GM18526 (cell line): Measurements from ENCODE around the gene NFASC.

Experiments used
- POLR2A ChIP-seq: IDR thresholded peaks from 3 replicates; pipeline ENCODE4 v1.6.1; 2011; ENCODE audit not compliant: insufficient read length; ENCODE audit errors: extremely low read depth

The NFASC gene

DNA sequence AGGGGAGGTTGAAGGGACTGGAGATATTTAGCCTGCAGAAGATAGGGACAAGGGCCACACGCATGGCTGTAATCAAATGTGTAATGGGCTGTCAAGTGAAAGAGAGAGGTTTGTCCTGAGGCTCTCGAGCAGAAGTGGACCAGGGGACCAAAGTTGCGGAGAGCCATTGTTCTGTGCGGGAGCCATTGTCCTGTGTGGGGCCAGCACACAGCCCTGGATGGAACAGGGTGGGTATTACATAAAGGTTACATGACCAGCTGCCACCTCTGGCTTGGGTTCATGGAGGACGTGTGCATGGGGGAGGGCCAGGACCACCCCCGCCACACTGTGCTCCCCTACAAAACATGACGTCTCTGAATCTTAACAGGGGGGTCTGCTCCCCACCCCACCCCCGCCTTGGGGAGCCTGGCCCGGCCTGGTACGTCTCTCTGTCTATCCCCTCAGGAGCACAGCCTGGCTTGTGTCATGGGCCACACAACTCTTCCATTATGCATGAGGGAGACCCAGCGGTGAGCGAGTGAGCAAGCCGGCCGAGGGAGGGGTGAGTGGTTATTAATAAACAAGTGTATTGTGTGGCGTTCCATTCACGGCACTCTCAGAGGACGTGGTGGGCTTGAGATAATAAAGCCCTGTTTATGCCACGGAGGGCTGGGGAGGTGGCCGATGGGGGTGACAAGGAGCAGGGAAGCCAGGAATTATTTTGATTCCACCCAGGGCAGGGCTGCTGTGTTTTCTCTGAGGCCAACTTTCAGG is at the start of gene NFASC:
NFASC (plus strand) TSS at position 703 of the 753 bp plus-strand sequence. CDS start 73,454 bp downstream, outside the sequence.
- TF ChIP-seq POLR2A = no peak

DNA sequence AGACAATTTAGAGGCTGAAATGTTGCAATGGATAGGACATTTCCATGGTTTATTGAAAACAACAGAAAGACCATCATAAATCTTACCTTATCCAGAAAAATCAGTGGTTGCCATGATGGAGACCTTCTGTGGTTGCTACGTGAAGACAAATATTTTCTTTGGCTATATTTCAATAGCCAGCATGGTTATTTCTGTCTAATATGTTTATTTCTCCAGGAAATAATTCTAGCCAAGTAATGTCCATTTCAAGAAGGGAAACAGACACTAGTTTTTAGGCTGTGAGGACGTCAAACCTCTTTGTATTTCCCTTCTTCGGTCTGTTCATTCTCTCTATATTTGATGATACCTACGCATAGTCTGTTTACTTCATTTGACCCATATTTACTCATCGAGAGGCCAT is 49.2 kb upstream of the NFASC start:
- no peak for TF ChIP-seq POLR2A

DNA sequence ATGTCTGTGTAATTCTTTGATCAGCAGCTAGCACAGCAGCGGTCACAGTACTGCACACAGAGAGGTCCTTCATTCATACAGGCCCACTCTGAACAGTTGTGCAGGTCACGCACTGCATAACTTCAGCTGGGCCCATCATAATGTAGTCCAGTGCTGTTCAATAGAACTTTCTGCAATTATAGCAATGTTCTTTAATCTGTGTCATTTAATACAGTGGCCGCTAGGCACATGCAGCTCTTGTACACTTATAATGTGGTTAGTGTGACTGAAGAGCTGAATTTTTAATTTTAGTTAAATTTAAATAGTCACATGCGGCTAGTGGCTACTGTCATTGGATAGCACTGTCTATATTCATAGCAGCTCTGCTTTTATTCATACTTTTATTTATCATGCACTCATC is 48.7 kb upstream of the NFASC start:
- TF ChIP-seq POLR2A = no peak

DNA sequence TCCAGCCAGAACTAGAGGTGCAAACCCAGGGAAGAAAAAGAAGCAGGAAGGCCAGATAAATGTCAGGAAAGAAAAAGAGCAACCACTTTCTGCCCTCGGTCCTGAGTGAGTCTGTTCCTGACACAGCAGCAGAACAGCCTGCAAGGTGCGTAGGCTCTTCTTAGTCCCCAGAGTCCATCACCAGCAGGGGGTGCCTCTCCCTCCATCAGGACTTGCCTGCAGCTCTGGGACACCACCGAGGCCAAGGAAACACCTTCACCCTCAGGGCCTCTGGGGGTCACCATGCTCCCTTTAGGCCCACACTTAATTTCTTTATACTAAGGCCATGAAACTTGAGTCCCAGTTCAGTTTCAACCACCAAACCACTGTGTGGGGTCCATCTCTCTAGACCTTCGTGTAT is 43.7 kb upstream of the NFASC start:
- TF ChIP-seq POLR2A = no peak

DNA sequence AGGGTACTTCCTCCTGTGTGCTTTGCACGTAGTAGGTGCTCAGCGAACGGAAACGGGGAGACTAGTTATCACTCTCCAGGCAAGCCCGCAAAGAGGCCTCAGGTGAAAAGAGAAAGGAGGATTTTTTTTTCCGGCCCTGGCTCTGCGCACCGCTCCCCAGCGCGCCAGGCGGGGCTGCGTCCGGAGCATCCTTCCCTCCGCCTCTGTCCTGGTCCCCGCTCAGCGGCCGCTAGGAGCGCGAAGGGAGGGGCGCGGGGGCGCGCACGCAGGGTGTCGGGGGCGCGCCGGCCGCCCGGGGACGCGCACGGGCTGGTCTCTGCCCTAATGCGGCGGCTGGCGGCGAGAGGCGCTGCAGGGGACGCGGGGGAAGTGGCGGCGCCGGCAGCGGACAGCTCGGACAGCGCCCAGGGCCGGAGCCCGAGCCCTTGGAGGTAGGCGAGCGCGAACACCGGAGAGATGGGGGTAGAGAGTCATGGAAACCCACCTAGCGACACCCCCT is 42.3 kb upstream of the NFASC start:
- no peak for TF ChIP-seq POLR2A

DNA sequence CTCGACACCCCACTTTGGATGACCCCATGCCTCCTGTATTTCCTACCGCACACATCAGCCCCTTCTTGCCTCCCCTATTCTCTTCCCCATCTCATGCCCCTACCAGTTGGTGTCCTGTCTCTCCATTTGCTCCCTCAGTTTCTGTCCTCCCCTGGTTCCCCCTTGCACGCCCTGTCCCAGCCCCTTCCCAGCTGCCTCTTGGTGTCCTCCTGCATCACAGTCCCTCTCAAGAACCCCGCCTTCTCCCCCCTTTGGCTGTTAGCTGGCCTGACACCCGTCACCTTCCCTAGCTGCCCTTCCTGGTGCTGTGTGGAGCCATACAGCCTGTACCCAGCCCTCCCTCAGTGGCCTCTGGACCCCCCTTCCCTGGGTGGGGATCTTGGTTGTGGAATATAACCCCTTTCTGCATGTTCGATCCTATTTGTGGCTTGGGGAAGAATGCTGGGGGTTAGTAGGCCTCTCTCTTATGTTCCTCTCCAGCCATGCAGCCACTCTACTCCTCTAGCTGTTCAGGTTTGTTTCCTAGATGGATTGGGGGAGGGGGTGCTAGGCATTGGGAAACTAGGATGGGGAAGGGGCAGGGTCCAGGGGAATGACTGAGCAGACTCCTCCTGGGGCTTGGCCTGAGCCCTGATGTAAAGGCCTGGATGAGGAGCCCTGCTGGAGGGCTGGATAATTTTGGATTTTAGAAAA is 41.4 kb upstream of the NFASC start:
- no peak for TF ChIP-seq POLR2A

DNA sequence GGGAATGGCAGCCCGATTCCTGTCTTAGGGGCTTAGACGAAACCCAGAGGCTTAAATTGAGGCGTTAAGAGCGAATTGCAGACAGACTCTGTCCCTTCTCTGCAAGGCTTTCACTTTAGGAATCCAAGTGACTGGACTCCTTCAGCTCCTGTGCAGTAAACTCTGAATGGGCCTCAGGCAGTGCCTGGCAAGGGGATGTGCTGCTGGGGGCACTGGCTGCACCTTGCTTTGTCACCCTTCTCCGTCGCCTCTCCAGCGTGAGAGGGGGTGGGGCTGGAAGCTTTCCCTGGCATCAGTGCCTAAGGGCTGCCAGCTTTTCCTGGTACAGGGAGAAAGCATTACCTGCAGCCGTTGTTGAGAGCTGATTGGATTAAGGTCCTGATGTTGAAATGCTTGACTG is 39.9 kb upstream of the NFASC start:
- TF ChIP-seq POLR2A = no peak

DNA sequence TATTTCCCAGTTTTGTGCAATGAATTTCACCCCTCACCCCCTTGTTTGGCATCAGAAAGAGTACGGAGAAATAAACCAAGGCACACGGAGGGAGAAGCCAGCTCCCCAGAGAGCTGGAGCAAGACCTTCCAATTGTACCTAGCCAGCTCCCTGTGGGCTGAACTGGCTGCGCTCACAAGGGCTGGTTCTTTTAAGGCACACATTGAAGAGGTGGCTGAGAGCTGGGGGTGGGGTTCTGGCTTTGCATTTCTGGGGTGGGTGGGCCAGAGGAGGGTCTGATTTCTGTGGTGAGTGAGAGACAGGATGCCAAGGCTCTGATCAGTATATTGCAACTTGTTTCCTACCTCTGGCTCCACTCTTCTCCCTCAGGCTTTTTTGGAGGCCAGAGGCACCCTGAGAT is 39.5 kb upstream of the NFASC start:
- no peak for TF ChIP-seq POLR2A

DNA sequence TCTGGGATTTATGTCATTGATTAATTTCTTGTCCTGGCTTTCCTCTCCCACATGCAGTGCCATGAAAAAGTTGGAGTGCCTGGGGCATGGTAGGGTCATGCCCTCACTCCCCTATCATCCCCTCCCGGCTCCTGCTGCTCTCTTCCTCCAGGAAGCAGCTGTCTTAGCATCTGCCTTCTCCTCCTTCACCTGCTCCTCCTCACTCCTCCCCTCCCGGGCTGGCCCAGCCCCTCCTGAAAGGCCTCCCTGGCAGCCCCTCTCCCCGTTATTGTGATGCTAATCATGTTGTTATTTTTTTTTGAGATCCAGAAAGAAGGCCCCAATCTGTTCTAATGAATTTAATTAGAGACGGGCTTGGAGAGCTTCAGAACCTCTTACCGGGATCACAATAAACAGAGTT is 36.3 kb upstream of the NFASC start:
- TF ChIP-seq POLR2A = no peak

DNA sequence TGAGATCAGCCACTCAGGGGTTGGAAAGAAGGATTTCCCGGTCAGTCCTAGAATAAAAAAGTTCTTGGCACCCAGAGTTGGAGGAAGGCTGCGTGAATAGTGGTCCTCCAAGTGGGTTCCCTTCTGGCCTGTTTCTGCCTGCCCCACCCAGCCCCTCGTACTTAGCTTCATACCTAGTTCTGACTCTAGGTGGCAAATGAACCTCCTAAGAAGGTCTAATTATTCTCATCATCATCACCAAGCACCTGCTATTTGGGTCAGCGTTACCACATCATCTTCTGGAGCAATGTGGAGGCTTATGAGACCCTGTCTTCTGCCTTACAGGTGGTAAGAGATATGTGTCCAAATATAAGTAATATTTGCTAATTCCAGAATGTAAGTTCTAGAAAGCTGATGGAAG is 35.9 kb upstream of the NFASC start:
- no peak for TF ChIP-seq POLR2A

DNA sequence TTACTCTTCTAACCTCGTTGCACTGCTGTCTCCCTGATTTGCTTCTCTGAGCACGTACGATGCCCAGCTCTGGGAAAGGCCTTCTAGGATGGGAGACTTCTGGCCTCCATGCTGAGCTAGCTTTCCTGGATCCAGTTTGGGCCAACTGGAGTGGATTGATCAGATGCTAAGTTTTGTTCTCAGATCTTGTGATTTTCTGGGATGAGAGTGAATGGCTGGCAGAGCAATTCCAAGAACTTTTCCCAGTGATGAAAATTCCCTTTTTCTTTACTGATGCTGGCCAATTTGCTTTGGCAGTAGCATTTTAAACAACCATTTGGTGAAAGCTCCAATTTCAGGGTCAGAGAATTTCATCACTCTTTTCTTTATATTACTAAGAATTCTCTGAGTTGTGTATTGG is 34.9 kb upstream of the NFASC start:
- TF ChIP-seq POLR2A = no peak

DNA sequence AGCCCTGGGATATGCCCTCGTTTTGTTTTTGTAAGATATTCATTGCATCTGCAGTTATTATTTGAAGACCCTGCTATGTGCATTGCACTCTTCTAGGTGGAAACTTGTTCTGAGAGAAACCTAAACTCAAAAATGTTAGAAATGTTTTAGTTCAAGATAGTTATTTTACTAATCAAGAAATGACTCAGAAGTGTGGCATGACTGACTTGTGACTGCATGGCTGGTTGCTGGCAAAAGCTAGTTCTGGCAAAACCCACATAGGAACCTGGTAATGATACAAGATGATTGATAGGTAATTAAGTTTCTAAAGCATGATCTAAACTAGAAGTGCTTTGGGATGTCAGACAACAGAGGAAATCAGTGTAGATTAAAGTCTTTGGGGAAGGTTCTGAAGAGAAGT is 33.8 kb upstream of the NFASC start:
- TF ChIP-seq POLR2A = no peak

DNA sequence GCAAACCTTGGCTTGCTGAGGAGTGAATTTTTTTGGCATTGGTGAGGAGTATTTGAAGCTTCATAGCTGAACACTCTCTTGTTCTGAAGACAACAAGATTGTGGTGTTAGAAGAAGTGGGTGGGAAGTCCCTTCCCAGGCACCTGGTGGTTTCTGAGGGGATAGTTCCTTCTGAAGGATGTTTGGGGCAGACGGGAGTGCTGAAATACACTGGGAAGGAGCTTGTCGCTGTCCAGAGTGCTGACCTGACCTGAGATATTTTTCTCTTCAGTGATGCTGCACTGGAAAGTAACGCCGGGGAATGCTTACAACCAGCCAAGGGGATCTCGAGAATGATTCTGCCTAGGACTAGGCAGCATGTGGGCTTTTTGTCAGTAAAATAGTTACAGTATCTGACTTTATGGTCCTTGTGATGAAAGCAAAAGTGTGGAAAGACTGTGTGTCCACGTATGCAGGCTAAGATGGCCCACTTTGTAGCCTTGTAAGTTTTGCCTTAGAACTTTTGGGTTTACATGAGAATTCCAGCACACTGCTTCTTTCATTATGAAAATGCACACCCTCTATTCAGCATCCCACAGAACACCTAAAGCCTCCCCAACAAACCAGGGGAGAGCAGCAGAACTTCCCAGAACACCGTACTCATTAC is 33.1 kb upstream of the NFASC start:
- TF ChIP-seq POLR2A = no peak

DNA sequence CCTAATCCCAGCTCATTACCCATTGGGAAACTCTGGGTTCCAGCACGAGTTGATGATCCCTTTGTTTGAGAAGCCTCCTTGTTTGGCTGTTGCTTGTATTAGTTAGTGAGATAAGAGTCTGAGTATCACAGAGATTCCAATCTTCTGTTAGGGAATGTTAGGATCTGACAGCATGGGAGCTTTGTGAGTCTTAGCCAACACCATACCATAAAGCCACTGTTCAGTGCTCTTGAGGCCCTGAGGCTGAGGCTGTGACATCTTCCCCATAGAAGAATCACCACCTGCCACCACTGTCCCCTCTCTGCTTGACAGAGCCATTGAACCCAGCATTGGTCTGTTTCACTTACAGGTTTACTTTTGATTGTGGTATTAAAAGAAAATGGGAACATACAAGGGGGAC is 29.3 kb upstream of the NFASC start:
- no peak for TF ChIP-seq POLR2A

DNA sequence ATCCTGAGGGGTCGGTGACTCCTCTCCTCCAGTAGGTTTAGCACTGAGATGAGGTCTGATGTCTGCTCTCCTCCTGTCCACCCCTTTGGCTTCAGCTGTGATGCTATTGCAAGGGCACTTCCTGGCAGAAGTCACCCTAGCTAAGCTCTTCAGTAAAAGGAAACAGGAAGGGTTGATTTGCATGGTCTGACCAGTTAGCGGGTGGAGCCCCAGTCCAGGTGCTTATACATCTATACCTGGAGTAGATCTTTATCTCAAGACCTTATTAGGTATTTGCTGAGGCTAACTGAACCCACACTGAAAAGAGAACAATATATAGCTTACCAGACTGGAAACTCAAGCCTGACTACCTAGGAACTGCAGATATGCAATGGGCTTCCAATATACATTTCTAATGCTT is 28.9 kb upstream of the NFASC start:
- TF ChIP-seq POLR2A = no peak

DNA sequence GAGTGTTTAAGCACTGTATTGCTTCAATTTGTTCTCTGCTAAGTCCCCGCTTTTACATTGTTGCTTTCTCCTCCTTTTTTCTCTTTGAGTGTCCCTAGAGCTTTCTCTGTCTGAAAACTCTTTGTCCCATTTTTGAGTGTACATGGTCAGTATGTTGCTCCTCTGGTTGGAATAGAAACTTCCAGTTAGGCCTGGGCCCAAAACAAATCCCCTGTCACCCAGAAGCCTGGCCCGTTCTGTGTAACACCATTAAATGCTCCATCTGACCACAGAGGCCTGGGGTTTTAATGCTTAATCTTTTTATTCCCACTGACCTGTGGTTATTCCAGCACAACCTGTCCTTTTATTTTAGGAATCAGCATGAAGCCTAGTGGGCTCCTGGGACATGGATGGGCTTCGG is 28.3 kb upstream of the NFASC start:
- TF ChIP-seq POLR2A = no peak
